Left ventricle myocardium superior (tissue), 1 donor: ENCODE results near the gene LCN9. TPM values are rescaled to one million over a fixed set of nuclear protein-coding genes. Genes with fewer than 3 reads are reported as not detected.

ENCODE experiments used
- ATAC-seq: fragments of 200-7000 bp; cut with Tn5 transposase; one replicate; pipeline ENCODE4 v1.9.1; 2020; ENCODE audit warnings: mild to moderate bottlenecking, moderate library complexity
- DNase-seq: peaks from one replicate; pipeline ENCODE4 v3.0.0-alpha.2; 2020
- intact Hi-C: fragments of 100-400 bp; cut with micrococcal nuclease; formaldehyde crosslinking; loops from one replicate; pipeline ENCODE4 v1.11.0; 2022
- total RNA-seq: library from RNA; stranded (reverse); fragmentation: NEBNext Ultra II Directional; extraction: Animal tissue kit (Norgen Biotek cat#: 25700); gene quantifications from one replicate; pipeline ENCODE4 v1.2.1, GENCODE V29; 2021
- donor health status: DM: no; HTN: yes; CAD: no; lungs with severe emphysema.

Gene LCN9
- total RNA-seq, 1 donor from 2014 or later = not detected

GRCh38 chr9:135641745-135642144 lies 21.4 kb upstream of the LCN9 start:
- intact Hi-C loops = no loop called here
- DNase-seq (no peak), ATAC-seq (no peak)

- intact Hi-C loops = no loop called here
- no peak for DNase-seq
- ATAC-seq = no peak
Measured at GRCh38 chr9:135644631-135645218, 18.4 kb upstream of the LCN9 start.

DNA sequence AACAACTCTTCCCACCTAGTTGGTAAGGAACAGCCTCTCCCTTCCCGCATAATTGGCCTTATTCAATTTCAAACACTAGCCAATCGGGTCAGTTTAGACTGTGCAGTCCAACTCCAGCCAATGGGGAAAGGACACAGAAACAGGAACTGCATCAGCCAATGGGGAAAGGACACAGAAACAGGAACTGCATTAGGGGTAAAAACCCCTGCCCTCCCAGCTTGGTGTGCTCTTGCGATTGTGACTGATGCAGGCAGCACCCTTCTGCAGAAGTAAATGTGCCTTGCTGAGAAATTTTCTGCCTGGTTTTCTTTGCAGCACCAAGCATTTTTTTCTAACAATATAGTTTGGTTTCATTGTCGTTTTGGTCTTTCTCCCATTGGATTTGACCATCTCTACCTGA lies 15.2 kb upstream of the LCN9 start:
- no peak for ATAC-seq
- intact Hi-C loops = no loop called here
- no peak for DNase-seq

DNA sequence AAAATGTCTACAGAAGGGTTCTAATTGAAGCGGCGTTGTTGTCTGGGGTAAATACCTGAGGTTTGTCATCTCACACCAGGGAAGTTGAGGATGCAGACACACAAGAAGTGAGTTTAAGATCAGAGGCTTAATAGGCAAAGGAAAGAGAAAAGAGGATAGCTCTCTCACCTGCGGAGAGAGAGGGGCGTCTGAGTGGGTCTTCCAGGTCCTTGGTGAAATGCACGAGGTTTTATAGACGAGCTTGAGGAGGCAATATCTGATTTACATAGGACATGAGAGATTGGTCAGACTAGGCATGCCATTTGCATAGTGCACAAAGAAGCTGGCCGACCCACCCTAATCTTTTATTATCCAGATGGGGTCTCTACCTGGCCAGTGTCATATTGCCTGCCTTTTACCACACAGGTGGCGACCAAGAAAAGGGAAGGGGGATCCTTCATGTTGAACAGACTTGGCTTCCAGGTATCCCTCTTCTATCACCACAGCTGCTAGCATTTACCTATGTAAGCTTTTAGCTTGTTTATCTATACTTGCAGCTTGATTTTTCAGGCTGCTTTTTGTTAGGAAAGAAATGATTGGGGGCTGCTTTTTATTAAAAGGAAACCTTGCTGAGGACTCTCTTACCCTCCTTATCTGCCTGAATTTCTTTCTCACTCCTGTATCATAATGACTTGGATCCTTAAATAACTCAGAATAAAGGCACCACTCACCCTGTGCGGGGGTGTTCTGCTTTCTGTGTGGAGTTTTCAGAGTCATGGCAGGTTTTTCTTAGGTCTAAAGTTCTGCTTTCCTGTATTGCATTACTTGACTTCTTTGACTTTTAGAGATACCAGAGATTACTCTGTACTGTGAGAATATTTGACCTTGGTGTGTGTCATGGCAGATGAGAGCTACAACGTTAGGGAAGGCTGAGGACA lies 14.4 kb upstream of the LCN9 start:
- DNase-seq (no peak), ATAC-seq (no peak)
- intact Hi-C loops = no loop called here

- intact Hi-C loops = no loop called here
- ATAC-seq (no peak), DNase-seq (no peak)
Measured at GRCh38 chr9:135649508-135649907, 13.6 kb upstream of the LCN9 start.

DNA sequence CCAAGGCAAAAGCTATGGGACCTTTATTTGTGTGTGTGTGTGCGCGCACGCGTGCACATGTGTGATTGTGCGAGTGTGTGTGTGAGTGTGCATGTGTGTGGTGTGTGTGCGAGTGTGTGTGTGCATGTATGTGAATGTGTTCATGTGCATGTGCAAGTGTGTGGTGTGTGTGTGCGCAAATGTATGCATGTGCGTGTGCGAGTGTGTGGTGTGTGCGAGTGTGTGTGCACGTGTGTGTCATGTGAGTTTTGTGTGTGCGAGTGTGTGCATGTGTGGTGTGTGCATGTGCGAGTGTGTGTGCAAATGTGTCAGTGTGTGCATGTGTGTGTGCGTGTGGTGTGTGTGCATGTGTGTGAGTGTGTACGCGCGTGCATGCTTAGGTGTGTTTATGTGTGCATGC lies 12.7 kb upstream of the LCN9 start:
- ATAC-seq (no peak), DNase-seq (no peak)
- intact Hi-C loops = no loop called here

GRCh38 chr9:135655317-135655716 lies 7.8 kb upstream of the LCN9 start:
- DNase-seq (no peak), ATAC-seq (no peak)
- intact Hi-C loops = no loop called here

- ATAC-seq (no peak), DNase-seq (no peak)
- intact Hi-C loops = no loop called here
Measured at GRCh38 chr9:135657416-135657815, 5.7 kb upstream of the LCN9 start.

- intact Hi-C loops = no loop called here
- DNase-seq = no peak
- no peak for ATAC-seq
Measured at GRCh38 chr9:135659252-135659651, 3.9 kb upstream of the LCN9 start.

GRCh38 chr9:135660407-135660806 lies 2.7 kb upstream of the LCN9 start:
- intact Hi-C loops = no loop called here
- no peak for ATAC-seq

GRCh38 chr9:135661816-135662560 lies 1.1 kb upstream of the LCN9 start:
- DNase-seq (no peak), ATAC-seq (no peak)
- intact Hi-C loops = no loop called here

More at GRCh38 chr9:135660407-135660806, 2.7 kb upstream of the LCN9 start:
- DNase-seq = no peak

DNA sequence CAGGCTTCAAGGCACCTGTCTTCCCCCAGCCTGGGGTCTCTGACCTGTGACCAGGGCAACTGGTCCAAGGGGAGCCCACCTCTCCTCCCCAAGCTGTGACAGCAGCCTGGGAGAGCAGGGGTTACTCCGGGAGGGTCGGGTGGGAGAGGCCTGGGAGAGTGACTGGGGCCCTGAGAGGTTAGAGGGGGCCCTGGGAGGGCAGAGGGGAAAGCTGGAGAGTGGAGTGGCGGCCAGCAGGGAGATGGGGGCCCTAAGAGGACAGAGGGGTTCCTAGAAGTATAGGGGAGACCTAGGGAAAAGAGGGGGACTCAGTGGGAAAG lies 302 bp downstream of the LCN9 start:
- no peak for DNase-seq
- no peak for ATAC-seq
- intact Hi-C loops = no loop called here

DNA sequence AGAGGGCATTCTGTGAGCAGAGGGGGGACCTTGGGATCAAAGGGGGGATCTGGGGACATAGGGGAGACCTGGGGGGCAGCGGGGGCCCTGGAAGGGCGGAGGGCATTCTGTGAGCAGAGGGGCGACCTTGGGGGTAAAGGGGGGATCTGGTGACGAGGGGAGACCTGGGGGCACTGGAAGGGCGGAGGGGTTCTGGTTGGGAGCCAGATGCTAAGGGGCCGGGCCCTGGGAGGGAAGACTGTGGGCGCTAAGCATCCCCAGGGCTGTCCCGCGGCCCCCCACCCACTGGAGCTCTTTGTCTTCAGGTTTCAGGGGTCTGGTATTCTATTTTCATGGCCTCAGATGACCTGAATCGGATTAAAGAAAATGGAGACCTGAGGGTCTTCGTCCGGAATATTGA lies 748 bp downstream of the LCN9 start:
- ATAC-seq (no peak), DNase-seq (no peak)
- intact Hi-C loops = no loop called here

- DNase-seq (no peak), ATAC-seq (no peak)
- intact Hi-C loops = no loop called here
Measured at GRCh38 chr9:135664266-135664665, 1.2 kb downstream of the LCN9 start.

DNA sequence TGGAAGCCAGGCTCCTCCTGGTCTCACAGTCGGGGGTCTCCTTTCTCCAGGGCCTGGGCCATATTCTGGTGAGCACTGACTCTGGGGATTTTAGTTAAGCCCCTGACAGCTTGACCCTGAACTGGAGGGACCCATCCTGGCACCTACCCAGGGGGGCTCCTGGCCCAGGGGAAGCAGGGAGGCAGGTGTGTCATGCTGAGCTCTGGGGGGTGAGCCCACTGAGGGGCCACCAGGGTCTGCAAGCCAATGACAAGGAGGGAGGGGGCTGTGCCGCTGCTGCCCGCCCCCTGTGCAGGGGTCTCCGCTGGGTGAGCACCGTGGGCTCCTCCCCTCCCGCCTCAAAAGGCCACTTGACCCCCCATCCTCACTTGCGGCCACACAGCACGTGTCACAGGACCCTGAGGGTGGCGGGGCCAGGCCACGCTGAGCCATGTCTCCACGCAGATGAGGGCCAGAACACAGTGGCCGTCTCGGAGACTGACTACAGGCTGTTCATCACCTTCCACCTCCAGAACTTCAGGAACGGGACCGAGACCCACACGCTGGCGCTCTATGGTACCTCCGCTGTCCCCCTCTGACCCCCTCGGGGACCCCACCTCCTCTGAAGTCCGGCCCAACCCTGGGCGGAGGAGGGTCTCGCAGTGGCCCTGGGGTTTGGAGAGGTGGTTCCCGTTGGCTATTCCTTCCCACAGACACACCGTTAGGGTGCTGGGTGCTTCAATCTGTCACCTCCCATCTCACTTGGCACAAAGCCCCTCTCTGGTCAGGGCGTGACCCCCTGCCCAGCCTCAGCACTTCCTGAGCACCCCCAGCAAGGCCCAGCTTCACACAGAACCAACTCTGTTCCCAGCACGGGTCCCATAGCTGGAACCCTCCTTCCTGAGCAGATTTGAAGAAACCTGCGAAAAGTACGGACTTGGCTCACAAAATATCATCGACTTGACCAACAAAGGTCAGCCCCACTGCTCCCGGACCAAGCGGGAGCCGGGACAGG lies 2.0 kb downstream of the LCN9 start:
- intact Hi-C loops = no loop called here
- DNase-seq (no peak), ATAC-seq (no peak)

GRCh38 chr9:135665795-135666189 lies 2.7 kb downstream of the LCN9 start:
- DNase-seq (no peak), ATAC-seq (no peak)
- intact Hi-C loops = no loop called here

DNA sequence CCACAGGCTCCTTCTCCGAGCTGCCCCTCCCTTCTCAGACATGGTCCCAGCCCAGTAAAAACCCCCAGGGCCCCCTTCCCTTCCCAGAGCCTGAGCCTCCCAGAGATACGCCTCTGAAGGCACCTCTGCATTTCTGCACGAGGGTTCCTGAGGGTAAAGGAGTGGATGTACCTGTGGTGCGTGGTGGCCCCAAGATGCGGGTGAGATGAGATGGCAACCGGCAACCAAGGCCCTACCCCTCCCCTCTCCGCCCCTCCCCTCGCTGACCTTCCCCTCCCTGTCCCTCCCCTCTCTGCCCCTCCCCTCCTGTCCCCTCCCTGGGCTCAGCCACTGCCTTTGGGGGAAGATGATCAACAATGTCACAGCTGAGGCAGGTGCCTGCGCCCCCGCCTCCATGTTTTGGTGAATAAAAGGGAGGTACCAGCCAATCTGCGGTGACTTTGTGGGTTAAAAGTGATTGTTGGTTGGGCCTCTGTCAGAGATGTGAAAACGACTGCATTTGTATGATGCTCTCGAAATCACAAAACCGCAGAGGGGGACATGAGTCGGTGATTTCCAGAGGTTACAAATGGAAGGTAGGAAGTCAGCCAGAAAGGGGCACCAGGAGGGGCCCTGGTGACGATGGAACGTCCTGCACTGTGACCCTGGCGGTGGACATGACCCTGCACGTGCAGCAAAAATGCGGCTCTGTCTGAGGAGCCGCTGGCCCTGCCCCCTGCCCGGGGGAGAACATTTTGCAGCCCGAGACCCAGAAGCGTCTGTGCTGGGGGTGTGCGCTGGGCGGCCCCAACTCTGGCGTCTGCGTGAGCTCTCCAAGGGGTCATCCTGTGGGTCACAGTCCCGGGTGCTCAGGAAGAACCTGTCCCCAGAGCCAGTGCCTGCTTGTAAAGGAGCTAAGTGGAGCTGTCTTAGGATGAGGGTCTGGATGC lies 3.7 kb downstream of the LCN9 start:
- DNase-seq (no peak), ATAC-seq (no peak)
- intact Hi-C loops = no loop called here

DNA sequence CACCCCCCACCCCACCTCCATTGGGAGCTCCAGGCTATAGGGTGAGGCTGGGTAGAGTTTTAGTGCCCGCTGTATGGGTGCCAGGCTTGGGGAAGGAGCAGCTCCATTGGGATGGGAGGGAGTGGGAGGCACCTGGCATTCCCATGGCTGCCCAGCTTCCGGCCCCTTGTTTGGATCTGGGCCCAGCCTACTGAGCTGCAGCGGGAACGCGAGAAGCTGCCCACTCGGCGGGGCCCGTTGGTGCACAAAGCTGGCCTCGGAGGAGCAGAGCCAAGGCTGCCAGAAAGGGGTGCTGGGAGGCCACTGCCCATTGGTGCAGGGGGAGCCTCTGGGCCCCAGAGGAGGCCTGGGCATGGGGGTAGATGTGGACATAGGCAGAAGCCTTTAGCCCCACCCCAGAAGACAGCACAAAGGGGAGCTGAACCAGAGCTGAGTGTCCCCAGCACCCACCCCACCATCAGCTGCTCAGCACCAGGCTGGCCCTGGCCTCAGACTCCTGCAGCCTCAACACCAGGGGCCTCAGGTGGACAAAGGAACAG lies 4.4 kb downstream of the LCN9 start:
- ATAC-seq (no peak), DNase-seq (no peak)
- intact Hi-C loops = no loop called here
